Keratinocyte (primary cell): ENCODE results near the gene MAPKBP1. TPM values are rescaled to one million over a fixed set of nuclear protein-coding genes. Genes with fewer than 3 reads are reported as not detected.

Source experiments
- DNase-seq: peaks from one replicate; pipeline ENCODE4 v3.0.0-alpha.2; 2011; ENCODE audit warnings: low read depth, missing footprints, low spot score
- FAIRE-seq: peaks from 2 replicates; lab custom pipeline; 2011; peaks lifted over from hg19 to GRCh38; lab: Jason Lieb, UNC
- H2AFZ ChIP-seq: 2 replicates; pipeline ENCODE4 v1.6.0; 2012; ENCODE audit warnings: low read length, control low read depth, inconsistent platforms; ENCODE audit not compliant: control insufficient read depth
- H3K27ac ChIP-seq: 2 replicates; pipeline ENCODE4 v1.5.1; 2011; ENCODE audit warnings: low read length; ENCODE audit not compliant: control insufficient read depth, insufficient read depth
- H3K27me3 ChIP-seq: 3 replicates; pipeline ENCODE4 v1.6.0; 2011; ENCODE audit warnings: low read length; ENCODE audit not compliant: control insufficient read depth, insufficient read depth; ENCODE audit errors: extremely low read depth
- H3K36me3 ChIP-seq, 2 experiments: 2 replicates in 1 of 2; 3 replicates in 1 of 2; pipeline ENCODE4 v1.5.1; 2011; ENCODE audit warnings: low read length in 2 of 2, mild to moderate bottlenecking in 1 of 2; ENCODE audit not compliant: control insufficient read depth in 2 of 2, insufficient read depth in 2 of 2; ENCODE audit errors: extremely low read depth in 1 of 2
- H3K4me1 ChIP-seq: 3 replicates; pipeline ENCODE4 v1.5.1; 2011; ENCODE audit warnings: low read length; ENCODE audit not compliant: control insufficient read depth, insufficient read depth; ENCODE audit errors: extremely low read depth
- H3K4me2 ChIP-seq: 3 replicates; pipeline ENCODE4 v1.6.0; 2011; ENCODE audit warnings: low read depth, low read length; ENCODE audit not compliant: control insufficient read depth, insufficient read depth; ENCODE audit errors: extremely low read depth
- H3K4me3 ChIP-seq, 3 experiments: fragments of 200-600 bp in 1 of 3; sonication (generic) in 1 of 3; 2 replicates in 2 of 3; 3 replicates in 1 of 3; pipeline ENCODE4 v1.5.1; 2011 to 2016; ENCODE audit warnings: low read length in 3 of 3, mild to moderate bottlenecking in 3 of 3, control low read depth in 2 of 3, inconsistent platforms in 1 of 3, low read depth in 1 of 3, mixed read lengths in 1 of 3, mixed run types in 1 of 3, moderate library complexity in 1 of 3; ENCODE audit not compliant: control insufficient read depth in 2 of 3, insufficient read depth in 2 of 3; ENCODE audit errors: extremely low read depth in 1 of 3
- H3K79me2 ChIP-seq: 2 replicates; pipeline ENCODE4 v1.6.0; 2012; ENCODE audit warnings: low read length; ENCODE audit not compliant: control insufficient read depth, insufficient read depth
- H3K9ac ChIP-seq: 3 replicates; pipeline ENCODE4 v1.6.0; 2011; ENCODE audit warnings: low read length; ENCODE audit not compliant: control insufficient read depth, insufficient read depth; ENCODE audit errors: extremely low read depth
- H3K9me1 ChIP-seq: 3 replicates; pipeline ENCODE4 v1.6.0; 2011; ENCODE audit warnings: low read length; ENCODE audit not compliant: control insufficient read depth, insufficient read depth; ENCODE audit errors: extremely low read depth
- H3K9me3 ChIP-seq: 2 replicates; pipeline ENCODE4 v1.5.1; 2012; ENCODE audit warnings: low read depth, low read length; ENCODE audit not compliant: control insufficient read depth
- H4K20me1 ChIP-seq: 3 replicates; pipeline ENCODE4 v1.6.0; 2011; ENCODE audit warnings: low read length; ENCODE audit not compliant: control insufficient read depth, insufficient read depth; ENCODE audit errors: extremely low read depth
- EZH2 ChIP-seq: IDR thresholded peaks from one replicate; pipeline ENCODE4 v1.6.1; 2012; ENCODE audit warnings: inconsistent platforms, mild to moderate bottlenecking, low read length, moderate library complexity
- dilution Hi-C: fragments of 300-500 bp; cut with MboI; formaldehyde crosslinking; loops from one replicate; pipeline ENCODE4 v1.7.0; 2020; ENCODE audit warnings: low sequenced_read_pairs; ENCODE audit not compliant: extremely low pct_ligation_motif_present
- polyA plus RNA-seq, 5 experiments: library from polyadenylated mRNA; depleted of rRNA in 3 of 5; stranded (reverse) in 3 of 5; stranded (forward) in 1 of 5; unstranded in 1 of 5; fragments of >200 nt; gene quantifications; 1 replicate in 1 of 5; 2 replicates in 3 of 5; 3 replicates in 1 of 5; pipeline versions ENCODE4 v1.2.1 to v1.2.3, GENCODE V29; 2011 to 2012; ENCODE audit warnings: missing spikeins in 2 of 5, low read depth in 1 of 5, low replicate concordance in 1 of 5
- TF ChIP-seq, protein P1 (sequence below), 3 experiments: IDR thresholded peaks in 1 of 3; conservative IDR thresholded peaks in 1 of 3; optimal IDR thresholded peaks in 1 of 3; 2 replicates in 2 of 3; 3 replicates in 1 of 3; pipeline versions ENCODE3 to v1.5.1; 2011; ENCODE audit warnings: low read length in 3 of 3, mild to moderate bottlenecking in 3 of 3, moderate library complexity in 2 of 3, control low read depth in 1 of 3, inconsistent platforms in 1 of 3; ENCODE audit not compliant: insufficient read depth in 2 of 3; ENCODE audit errors: extremely low read depth in 1 of 3

Gene MAPKBP1
- polyA plus RNA-seq, 1 donor (not counting 4 experiments of a cell fraction or from before 2014, with no cell fraction given): 18.3 TPM

DNA sequence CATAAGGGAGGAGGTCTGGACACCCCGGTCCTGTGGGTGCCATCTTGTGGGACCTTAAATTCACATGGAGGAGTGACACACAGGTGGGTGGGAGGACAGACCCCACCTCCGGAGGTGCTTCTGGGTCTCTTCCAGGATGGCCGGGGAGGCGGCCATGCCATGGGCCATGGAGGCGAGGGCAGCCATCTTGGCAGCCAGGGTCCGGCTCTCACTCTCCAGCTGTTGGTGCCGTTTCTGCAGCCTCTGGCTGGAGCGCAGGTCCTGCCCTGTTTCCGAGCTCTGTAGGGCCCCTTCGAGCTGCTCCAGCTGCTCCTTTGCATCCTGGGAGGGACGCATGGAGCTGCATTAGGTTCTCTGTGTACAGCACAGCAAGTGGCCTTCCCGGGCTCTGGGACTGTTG is 100.5 kb downstream of the MAPKBP1 start:
- dilution Hi-C loops: no loop called here
- no peak for TF ChIP-seq EZH2
- TF ChIP-seq, protein P1, sequence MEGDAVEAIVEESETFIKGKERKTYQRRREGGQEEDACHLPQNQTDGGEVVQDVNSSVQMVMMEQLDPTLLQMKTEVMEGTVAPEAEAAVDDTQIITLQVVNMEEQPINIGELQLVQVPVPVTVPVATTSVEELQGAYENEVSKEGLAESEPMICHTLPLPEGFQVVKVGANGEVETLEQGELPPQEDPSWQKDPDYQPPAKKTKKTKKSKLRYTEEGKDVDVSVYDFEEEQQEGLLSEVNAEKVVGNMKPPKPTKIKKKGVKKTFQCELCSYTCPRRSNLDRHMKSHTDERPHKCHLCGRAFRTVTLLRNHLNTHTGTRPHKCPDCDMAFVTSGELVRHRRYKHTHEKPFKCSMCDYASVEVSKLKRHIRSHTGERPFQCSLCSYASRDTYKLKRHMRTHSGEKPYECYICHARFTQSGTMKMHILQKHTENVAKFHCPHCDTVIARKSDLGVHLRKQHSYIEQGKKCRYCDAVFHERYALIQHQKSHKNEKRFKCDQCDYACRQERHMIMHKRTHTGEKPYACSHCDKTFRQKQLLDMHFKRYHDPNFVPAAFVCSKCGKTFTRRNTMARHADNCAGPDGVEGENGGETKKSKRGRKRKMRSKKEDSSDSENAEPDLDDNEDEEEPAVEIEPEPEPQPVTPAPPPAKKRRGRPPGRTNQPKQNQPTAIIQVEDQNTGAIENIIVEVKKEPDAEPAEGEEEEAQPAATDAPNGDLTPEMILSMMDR (optimal IDR thresholded peaks at IDR 0.05 in 1 of 3, IDR thresholded peaks at IDR 0.05 in 1 of 3, conservative IDR thresholded peaks at IDR 0.05 in 1 of 3; ENCODE audit: extremely low read depth in 1 of 3, insufficient read depth in 2 of 3, low read length in 3 of 3): no peak
- FAIRE-seq (no peak), DNase-seq (no peak)
- H3K27ac ChIP-seq: no peak overlapping the region
- H3K4me1 ChIP-seq: peaks cover 15% of the 10 kb centered on the region
- no peak overlapping the region for H3K4me3 ChIP-seq
- H3K4me2 ChIP-seq: no peak overlapping the region
- H3K9me3 ChIP-seq: no peaks in the 10 kb centered on the region
- H3K79me2 ChIP-seq: no peaks in the 10 kb centered on the region
- peaks cover 14% of the 10 kb centered on the region for H3K27me3 ChIP-seq
- no peak overlapping the region for H3K9ac ChIP-seq
- H3K9me1 ChIP-seq: no peaks in the 10 kb centered on the region
- no peak overlapping the region for H2AFZ ChIP-seq
- no peaks in the 10 kb centered on the region for H4K20me1 ChIP-seq
- H3K36me3 ChIP-seq: no peaks in the 10 kb centered on the region

DNA sequence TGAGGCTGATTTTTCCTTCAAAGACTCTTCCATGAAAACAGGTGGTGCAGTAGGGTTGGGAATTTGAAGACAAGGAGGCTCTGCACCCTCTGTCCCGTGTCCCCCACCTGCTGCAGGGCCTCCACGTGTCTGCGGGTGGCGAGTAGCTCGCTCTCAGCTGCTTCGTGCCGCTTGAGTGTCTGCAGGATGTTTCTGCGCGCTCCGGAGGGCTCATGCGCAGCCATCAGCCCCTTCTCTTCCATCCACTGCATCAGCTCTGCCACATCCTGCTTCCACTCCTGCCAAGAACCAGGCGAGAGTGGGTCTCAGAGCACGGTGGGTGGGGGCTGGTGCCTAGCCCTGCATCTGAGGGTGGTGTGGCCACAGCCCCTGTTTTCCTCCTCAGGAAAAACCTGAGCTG is 101.7 kb downstream of the MAPKBP1 start:
- no peaks in the 10 kb centered on the region for H3K79me2 ChIP-seq
- no peak overlapping the region for H3K27ac ChIP-seq
- peaks cover 15% of the 10 kb centered on the region for H3K27me3 ChIP-seq
- no peaks in the 10 kb centered on the region for H3K9me1 ChIP-seq
- no peaks in the 10 kb centered on the region for H4K20me1 ChIP-seq
- FAIRE-seq (no peak), DNase-seq (no peak)
- peaks cover 4% of the 10 kb centered on the region for H3K4me1 ChIP-seq
- H2AFZ ChIP-seq: no peak overlapping the region
- H3K9ac ChIP-seq: no peak overlapping the region
- no peaks in the 10 kb centered on the region for H3K9me3 ChIP-seq
- no peak overlapping the region for H3K4me3 ChIP-seq
- no peak overlapping the region for H3K4me2 ChIP-seq
- no peak for TF ChIP-seq EZH2
- TF ChIP-seq, protein P1 (optimal IDR thresholded peaks at IDR 0.05 in 1 of 3, IDR thresholded peaks at IDR 0.05 in 1 of 3, conservative IDR thresholded peaks at IDR 0.05 in 1 of 3; ENCODE audit: extremely low read depth in 1 of 3, insufficient read depth in 2 of 3, low read length in 3 of 3): no peak
- dilution Hi-C loops: no loop called here
- no peaks in the 10 kb centered on the region for H3K36me3 ChIP-seq
